Measurements from ENCODE around the gene TFEB. TPM values are rescaled to one million over a fixed set of nuclear protein-coding genes. Genes with fewer than 3 reads are reported as not detected.
A peak's percentile ranks its signal among the peaks of the same experiment; 100 is the strongest.

The TFEB gene
- total RNA-seq, 1 donor = 5.1 TPM

GRCh38 chr6:41689171-41690008 lies 46.0 kb downstream of the TFEB start:
- Histone ChIP-seq H3K27ac (ENCODE audit: low read depth, low read length) (no peak overlapping the region), H3K36me3 (ENCODE audit: insufficient read depth, low read length) (peaks cover 4% of the 10 kb centered on the region), H3K4me2 (ENCODE audit: insufficient read depth, low read length) (no peak overlapping the region), H2AFZ (ENCODE audit: low read length) (no peak overlapping the region), H3K27me3 (ENCODE audit: insufficient read depth, low read length) (no peaks in the 10 kb centered on the region), H3K4me3 (ENCODE audit: insufficient read depth, low read length) (no peak overlapping the region), H3K79me2 (ENCODE audit: insufficient read depth, low read length) (no peaks in the 10 kb centered on the region), H3K4me1 (ENCODE audit: insufficient read depth, low read length) (peaks cover 2% of the 10 kb centered on the region), H4K20me1 (ENCODE audit: insufficient read depth, low read length) (peaks cover 11% of the 10 kb centered on the region), H3K9me3 (ENCODE audit: low read depth, low read length) (no peaks in the 10 kb centered on the region)
- TF ChIP-seq CTCF (IDR thresholded peaks at IDR 0.05; ENCODE audit: extremely low read depth, low read depth, low read length) = no peak
- peak; percentile 88 for DNase-seq (ENCODE audit: insufficient read length, low spot score, missing footprints)

GRCh38 chr6:41688256-41688965 lies 47.0 kb downstream of the TFEB start:
- Histone ChIP-seq H3K4me1 (ENCODE audit: insufficient read depth, low read length) (no peaks in the 10 kb centered on the region), H3K4me2 (ENCODE audit: insufficient read depth, low read length) (no peak overlapping the region), H3K27ac (ENCODE audit: low read depth, low read length) (no peak overlapping the region), H3K79me2 (ENCODE audit: insufficient read depth, low read length) (no peaks in the 10 kb centered on the region), H3K9me3 (ENCODE audit: low read depth, low read length) (no peaks in the 10 kb centered on the region), H4K20me1 (ENCODE audit: insufficient read depth, low read length) (peaks cover 7% of the 10 kb centered on the region), H3K4me3 (ENCODE audit: insufficient read depth, low read length) (no peak overlapping the region), H3K27me3 (ENCODE audit: insufficient read depth, low read length) (no peaks in the 10 kb centered on the region), H3K36me3 (ENCODE audit: insufficient read depth, low read length) (peaks cover 4% of the 10 kb centered on the region), H2AFZ (ENCODE audit: low read length) (no peak overlapping the region)
- no peak for TF ChIP-seq CTCF (IDR thresholded peaks at IDR 0.05; ENCODE audit: extremely low read depth, low read depth, low read length)
- peak; percentile 68 for DNase-seq (ENCODE audit: insufficient read length, low spot score, missing footprints)

- no peaks in the 10 kb centered on the region for H3K9me3 ChIP-seq (ENCODE audit: low read depth, low read length)
- no peaks in the 10 kb centered on the region for H3K4me1 ChIP-seq (ENCODE audit: insufficient read depth, low read length)
- no peaks in the 10 kb centered on the region for H3K27me3 ChIP-seq (ENCODE audit: insufficient read depth, low read length)
- H3K36me3 ChIP-seq (ENCODE audit: insufficient read depth, low read length) = peaks cover 4% of the 10 kb centered on the region
- H3K4me2 ChIP-seq (ENCODE audit: insufficient read depth, low read length) = no peak overlapping the region
- H3K79me2 ChIP-seq (ENCODE audit: insufficient read depth, low read length) = no peaks in the 10 kb centered on the region
- no peak overlapping the region for H3K27ac ChIP-seq (ENCODE audit: low read depth, low read length)
- H2AFZ ChIP-seq (ENCODE audit: low read length) = no peak overlapping the region
- TF ChIP-seq CTCF (IDR thresholded peaks at IDR 0.05; ENCODE audit: extremely low read depth, low read depth, low read length) = no peak
- DNase-seq (ENCODE audit: insufficient read length, low spot score, missing footprints) = peak; percentile 76
- H3K4me3 ChIP-seq (ENCODE audit: insufficient read depth, low read length) = no peak overlapping the region
- peaks cover 6% of the 10 kb centered on the region for H4K20me1 ChIP-seq (ENCODE audit: insufficient read depth, low read length)
Observed at GRCh38 chr6:41687501-41688175, 47.8 kb downstream of the TFEB start.

Data from osteoblast (primary cell).